ENCODE measurements around the gene RARA. TPM values are rescaled to one million over a fixed set of nuclear protein-coding genes. Genes with fewer than 3 reads are reported as not detected.

RARA gene
- total and polyA plus RNA-seq, 11 donors, result 14.1 to 41.4 (median 19.4) TPM

DNA sequence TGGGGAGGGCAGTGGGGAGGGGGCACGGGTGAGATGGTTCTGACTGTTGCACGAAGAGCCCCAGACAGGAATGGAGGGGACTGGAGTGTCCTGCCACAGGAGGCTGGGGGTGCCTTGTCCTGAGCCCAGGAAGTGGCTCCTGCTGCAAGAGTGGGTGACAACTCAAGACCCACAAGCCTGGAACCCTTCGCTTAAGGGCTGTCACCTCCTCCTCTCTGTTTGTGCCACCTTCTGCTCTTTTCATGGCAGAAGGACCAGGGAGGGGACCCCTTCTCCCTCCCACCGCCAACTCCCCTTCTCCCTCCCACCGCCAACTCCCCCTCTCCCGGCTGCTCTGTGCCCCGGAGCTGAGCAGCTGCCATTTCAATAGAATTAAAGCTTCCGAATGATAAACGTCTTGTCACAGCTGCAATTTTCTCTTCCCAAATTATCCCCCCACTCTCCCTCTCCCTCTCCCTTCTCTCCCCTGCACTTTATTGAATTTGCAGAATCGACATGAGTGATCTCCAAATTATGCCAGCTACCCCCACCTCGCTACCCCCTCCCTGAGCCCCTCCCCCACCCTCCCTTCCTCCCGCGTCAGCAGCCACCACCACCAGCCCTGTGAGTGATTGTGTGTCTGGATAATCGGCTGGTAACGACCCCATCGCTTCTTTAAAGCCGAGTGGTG, 41.8 kb downstream of the RARA start:
- Histone ChIP-seq H3K36me3 (peaks cover 3 to 76% (median 62%) of the 10 kb centered on the region in 9 donors), H3K27ac (peak overlapping the region in 8 of 12 donors; percentile 17 to 94 (median 28)), H3K4me3 (no peak overlapping the region), H3K9me3 (no peaks in the 10 kb centered on the region), H3K27me3 (no peaks in the 10 kb centered on the region), H3K4me1 (peaks cover 27 to 79% (median 66%) of the 10 kb centered on the region in 12 donors)
- intact Hi-C loops (cut with DNase I), result loop anchor here in 4 of 10 donors (5.0 to 10.0 kb wide), 4 partner anchors 136 to 184 kb away; partner anchors contain the start of gene WIPF2 (in 1 of the 4)
- DNase-seq (no peak), ATAC-seq (no peak)
- WGBS, 4 donors, result 68 to 74% (median 69%) methylated on average over 17 of the region's 17 CpGs
- TF ChIP-seq POLR2A (IDR thresholded peaks at IDR 0.05) (no peak), CTCF (IDR thresholded peaks at IDR 0.05) (no peak)

DNA sequence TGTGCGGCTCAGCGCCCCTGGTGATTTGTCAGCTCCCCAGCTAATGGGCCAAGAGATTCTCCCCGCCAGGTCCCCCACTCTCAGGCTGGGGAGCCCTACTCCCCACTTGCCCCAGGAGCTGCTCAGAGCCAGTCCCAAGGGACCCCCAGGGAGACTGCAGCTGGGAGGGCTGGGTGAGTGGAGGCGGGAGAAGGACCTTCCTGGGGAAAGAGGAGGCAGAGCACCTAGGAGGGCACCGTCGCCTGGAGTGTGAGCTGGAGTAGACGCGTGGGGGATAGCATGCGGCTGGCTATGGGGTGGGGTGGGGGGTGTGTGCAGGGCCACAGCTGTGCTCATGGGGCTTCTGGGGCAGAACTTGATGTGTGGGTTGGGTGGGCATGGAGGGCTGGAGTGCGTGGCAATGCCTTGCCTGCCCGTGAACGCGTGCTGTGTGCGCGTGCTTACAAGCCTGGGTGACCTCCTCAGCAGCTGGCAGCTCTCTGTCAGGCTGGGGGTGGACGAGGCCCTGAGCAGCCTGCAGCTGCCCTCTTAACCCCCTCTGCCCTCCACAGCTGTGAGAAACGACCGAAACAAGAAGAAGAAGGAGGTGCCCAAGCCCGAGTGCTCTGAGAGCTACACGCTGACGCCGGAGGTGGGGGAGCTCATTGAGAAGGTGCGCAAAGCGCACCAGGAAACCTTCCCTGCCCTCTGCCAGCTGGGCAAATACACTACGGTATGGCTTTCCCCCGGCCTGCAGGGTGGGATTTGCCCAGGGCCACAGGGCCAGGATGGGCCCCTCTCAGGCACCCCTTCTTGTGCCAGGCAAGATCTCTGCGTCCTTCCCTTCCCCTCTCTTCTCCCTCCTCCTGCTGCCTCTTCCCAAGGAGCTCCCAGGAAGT, 42.6 kb downstream of the RARA start:
- Histone ChIP-seq H3K4me3 (no peak overlapping the region), H3K27me3 (no peaks in the 10 kb centered on the region), H3K9me3 (no peaks in the 10 kb centered on the region), H3K36me3 (peaks cover 3 to 82% (median 69%) of the 10 kb centered on the region in 9 donors), H3K27ac (peak overlapping the region in 2 of 12 donors; percentile 8 to 94), H3K4me1 (peaks cover 24 to 75% (median 62%) of the 10 kb centered on the region in 12 donors)
- 82 to 85% (median 83%) methylated on average over 21 to 27 of the region's 27 CpGs for WGBS, 4 donors
- ATAC-seq (no peak), DNase-seq (peak in 1 of 5 donors; percentile 30)
- no peak for TF ChIP-seq CTCF (IDR thresholded peaks at IDR 0.05)
- no peak for TF ChIP-seq POLR2A (IDR thresholded peaks at IDR 0.05)
- intact Hi-C loops (cut with DNase I), result loop anchor here in 4 of 10 donors (5.0 to 10.0 kb wide), 4 partner anchors 137 to 183 kb away; partner anchors contain the start of gene WIPF2 (in 1 of the 4)

DNA sequence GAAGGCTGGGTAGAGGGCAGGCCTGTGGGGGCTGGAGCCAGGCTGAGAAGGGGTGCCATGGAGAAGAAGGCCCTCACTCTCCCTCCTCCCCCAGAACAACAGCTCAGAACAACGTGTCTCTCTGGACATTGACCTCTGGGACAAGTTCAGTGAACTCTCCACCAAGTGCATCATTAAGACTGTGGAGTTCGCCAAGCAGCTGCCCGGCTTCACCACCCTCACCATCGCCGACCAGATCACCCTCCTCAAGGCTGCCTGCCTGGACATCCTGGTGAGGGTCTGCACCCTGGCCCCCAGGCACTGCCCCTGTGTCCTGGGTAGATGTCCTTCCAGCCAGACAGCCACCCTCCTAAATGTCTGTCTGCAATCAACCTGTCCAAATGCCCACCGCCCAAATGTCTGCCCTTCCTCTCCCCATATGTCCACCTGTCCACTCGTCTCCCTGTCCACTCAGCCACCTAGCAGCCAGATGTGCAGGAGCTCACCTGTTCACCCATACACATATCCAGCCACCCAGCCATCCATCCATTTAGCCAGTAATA, 43.3 kb downstream of the RARA start:
- intact Hi-C loops (cut with DNase I), result loop anchor here in 4 of 10 donors (5.0 to 10.0 kb wide), 4 partner anchors 138 to 182 kb away; partner anchors contain the start of gene WIPF2 (in 1 of the 4)
- 76 to 83% (median 80%) methylated on average over 7 of the region's 7 CpGs for WGBS, 4 donors
- Histone ChIP-seq H3K4me3 (no peak overlapping the region), H3K27me3 (no peaks in the 10 kb centered on the region), H3K4me1 (peaks cover 19 to 68% (median 55%) of the 10 kb centered on the region in 12 donors), H3K9me3 (no peaks in the 10 kb centered on the region), H3K27ac (no peak overlapping the region), H3K36me3 (peaks cover 3 to 86% (median 69%) of the 10 kb centered on the region in 9 donors)
- ATAC-seq, result no peak
- DNase-seq, result no peak
- TF ChIP-seq POLR2A (IDR thresholded peaks at IDR 0.05) (no peak), CTCF (IDR thresholded peaks at IDR 0.05) (no peak)
